ENCODE results near the gene HNRNPA2B1.

The HNRNPA2B1 gene

DNA sequence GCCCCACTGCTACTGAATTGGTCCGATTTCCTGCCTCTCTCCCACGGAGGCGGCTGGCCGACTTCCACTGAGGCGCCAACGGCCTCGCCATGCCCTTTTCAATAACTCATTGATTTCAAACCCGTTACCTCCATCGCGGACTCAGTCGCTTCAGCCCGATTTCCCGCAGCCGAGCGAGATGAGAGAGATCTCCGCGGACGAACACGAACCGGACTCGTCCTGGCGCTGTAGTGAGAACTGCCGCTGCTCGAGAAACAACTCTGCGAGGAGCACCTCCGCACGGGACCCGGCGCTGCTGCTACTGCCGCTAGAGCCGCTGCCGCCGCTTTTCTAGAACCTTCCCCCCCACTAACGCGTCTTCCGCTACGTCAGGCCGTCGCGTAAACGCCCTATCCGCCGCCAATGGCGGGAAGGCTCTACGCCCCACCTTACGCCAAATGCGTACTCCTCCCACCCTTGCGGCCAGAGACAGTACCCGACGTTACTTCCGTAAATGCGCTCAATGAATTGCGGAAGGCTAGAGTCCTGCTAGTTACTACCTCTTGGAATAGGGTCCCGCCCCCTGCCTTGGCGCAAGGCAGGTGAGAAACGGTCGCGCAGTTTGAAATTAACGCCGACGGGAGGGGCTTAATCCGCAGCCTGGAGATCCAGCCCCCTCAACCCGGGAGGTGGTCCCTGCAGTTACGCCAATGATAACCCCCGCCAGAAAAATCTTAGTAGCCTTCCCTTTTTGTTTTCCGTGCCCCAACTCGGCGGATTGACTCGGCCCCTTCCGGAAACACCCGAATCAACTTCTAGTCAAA is at the start of gene HNRNPA2B1:
Gene HNRNPA2B1, minus strand, starts transcription at position 303 of the 803 bp plus-strand sequence. Its CDS starts 169 bp downstream, at position 134.
- peak; percentile 99 for DNase-seq (ENCODE audit: low spot score)

DNA sequence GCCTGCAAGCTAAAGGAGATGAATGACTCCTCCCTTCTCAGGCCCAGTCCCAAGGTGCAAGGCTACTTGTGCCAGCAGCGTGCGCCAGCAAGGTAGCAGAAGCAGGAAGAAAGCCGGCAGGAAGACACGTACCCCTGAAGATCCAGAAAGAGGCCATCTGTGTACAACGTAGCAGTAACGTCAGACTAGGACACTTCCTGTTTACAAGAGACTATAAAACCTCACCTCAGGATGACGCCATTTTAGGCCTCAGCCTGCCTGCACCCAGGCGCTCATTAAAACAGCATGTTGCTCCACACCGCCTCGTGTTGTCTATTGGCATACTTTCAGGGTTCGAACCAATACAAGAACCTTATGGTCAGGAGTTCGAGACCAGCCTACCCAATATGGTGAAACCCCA is 49.7 kb upstream of the HNRNPA2B1 start:
- DNase-seq (ENCODE audit: low spot score): no peak

DNA sequence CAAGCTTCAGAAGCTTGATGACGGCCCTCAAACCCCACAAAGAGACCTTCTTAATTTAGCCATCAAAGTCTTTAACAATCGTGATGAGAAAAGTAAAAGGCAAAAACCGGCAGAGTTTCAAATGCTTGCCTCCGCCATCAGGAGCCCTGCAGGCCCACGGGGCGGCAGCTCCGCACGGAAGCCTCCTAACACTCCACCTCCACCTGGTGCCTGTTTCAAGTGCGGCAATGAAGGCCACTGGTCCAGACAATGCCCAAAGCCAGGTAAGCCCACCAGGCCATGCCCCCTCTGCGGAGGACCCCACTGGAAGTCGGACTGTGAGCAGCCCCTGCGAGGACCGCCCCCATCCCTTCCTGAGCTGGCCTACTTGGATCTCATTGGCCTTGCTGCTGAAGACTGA is 44.6 kb upstream of the HNRNPA2B1 start:
- DNase-seq (ENCODE audit: low spot score): no peak

DNA sequence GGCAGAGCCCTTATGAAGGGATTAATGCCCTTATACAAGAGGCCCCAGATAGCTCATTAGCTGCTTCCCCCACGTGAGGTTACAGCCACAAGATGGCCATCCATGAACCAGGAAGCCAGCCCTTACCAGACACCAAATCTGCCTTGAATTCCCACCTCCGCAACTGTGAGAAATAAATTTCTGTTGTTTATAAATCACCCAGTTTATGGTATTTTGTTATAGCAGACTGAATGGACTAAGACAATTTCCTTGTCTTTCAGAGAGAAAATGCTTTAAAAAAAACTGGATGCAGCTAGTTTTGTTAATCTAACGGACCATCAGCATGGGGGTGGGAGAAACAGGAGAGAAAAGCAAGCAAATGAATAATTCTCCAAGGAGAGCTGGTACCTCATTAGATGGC is 37.5 kb upstream of the HNRNPA2B1 start:
- DNase-seq (ENCODE audit: low spot score): no peak

DNA sequence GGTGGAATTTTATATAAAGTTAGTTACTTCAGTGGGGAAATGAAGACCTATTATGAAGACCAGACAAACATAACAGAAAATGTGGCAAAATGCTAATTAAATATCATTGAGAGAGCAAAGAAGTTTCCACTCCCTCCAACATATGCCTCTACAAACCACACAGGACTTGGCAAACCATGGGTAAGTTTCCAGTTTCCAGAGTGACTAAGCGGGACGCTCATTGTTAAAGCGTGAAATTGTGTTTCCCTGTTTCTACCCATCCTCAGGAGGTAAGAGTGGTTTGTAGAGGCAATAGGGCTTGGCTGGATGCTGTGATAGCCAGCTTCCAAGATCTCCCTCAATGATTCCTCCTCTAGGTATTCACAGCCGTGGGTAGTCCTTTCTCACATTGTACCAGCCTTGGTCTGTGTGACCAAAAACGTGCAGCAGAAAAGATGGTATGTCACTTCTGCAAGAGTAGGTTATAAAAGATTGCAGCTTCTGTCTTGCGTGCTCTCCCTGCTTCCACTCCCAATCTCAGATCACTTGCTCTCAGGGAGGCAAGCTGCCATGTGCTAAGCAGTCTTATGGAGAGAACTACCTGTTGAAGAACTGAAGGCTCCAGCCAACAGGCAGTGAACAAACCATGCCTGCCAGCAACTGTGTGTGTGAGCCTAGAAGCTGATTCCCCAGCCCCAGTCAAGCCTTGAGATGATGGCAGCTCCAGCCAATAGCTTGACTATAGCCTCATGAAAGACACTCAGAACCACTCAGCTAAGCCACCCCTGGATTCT is 36.7 kb upstream of the HNRNPA2B1 start:
- DNase-seq (ENCODE audit: low spot score): no peak

DNA sequence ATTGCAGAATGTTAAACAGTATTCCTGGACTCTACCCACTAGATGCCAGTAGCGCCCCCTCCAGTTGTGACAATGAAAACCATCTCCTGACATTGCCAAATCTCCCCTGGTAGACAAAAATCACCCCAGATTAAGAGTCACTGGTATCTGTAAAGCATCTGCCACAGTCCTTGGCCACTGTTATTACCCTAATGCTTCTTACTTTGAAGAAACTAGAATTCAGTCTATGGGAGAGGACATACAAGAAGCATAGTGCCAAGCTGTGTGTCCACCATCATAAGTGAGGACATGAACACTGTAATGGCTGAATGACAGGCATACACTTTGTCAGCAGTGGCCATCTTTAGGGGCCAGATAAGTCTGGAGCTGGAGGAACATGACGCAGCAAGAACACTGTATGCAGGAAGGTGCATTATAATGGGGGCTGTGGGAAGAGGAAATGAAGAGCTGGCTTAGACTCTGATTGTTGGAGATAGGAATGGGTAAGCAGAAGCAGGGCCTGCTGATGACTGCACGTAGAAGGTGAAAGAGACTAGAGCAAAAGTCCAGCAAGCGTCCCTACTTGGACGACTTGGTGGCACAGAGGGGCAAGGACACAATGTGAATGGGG is 33.5 kb upstream of the HNRNPA2B1 start:
- DNase-seq (ENCODE audit: low spot score): no peak

DNA sequence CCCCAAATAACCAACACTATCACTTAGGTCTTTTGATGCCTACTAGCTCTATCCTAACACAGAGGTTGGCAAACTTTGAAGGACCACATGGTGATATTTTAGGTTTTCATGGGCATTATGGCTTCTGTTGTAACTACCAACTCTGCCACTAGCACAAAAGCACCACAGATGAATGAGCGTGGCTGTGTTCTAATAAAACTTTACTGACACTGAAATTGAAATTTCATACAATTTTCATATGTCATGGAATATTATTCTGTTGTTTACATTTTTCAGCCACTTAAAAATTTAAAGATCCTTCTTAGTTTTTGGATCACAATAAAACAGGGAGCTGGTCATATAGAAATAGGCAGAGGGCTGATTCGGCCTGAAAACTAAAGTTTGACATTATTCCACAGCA is 27.4 kb upstream of the HNRNPA2B1 start:
- no peak for DNase-seq (ENCODE audit: low spot score)

DNA sequence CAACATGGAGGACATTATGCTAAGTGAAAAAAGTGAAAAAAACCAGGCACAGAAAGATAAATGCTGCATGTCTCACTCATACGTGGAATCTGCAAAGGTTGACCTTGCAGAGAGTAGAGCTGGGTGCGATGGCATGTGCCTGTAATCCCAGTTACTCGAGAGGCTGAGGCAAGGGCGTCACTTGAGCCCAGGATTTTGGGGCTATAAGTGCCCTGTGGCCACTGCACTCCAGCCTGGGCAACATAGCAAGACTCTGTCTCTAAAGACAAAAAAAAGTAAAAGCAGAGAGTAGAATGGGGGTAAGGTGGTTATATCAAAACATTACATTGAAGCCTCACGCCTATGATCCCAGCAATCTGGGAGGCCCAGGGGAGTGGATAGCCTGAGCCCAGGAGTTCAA is 23.8 kb upstream of the HNRNPA2B1 start:
- DNase-seq (ENCODE audit: low spot score): no peak

DNA sequence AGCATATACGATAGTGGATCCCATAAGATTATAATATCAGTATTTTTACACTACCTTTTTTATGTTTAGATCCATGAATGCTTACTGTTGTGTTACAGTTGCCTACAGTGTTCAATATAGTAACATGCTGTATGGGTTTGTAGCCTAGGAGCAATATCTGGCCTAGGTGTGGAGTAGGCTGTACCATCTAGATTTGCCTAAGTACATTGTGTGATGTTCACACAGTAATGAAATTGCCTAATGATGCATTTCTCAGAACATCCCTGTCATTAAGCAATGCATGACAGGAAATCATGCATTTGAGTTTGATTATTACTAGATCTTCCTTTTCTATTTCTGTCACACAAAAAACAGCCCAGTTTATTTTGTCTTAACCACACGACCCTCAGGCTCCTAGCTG is 15.5 kb upstream of the HNRNPA2B1 start:
- DNase-seq (ENCODE audit: low spot score): no peak

DNA sequence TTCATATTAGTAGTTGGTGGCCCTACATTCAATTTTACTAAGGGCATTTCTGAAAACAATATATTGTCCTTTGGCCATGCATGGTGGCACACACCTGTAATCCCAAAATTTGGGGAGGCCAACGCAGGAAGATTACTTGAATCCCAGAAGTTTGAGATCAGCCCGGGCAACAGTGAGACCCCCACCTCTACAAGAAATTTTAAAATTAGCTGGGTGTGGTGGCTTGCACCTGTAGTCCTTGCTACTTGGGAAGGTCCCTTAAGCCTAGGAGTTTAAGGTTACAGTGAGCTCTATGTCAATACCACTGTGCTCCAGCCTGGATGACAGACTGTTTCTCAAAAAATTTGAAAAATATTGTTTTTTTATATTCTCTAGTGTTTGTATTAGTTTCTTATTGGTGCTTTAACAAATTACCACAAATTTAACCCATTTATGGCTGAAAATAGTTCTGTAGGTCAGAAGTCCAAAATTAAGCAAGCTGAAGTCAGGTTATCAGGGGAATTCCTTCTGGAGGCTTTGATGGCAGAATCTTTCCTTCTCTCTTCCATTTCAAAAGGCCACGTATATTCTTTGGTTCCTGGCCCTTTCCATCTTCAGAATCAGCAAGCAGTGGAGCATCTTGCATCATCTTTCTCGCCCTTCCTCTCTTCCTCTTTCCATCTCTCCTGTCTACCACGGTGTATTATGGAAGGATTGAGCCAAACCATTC is 13.4 kb upstream of the HNRNPA2B1 start:
- DNase-seq (ENCODE audit: low spot score): no peak

DNA sequence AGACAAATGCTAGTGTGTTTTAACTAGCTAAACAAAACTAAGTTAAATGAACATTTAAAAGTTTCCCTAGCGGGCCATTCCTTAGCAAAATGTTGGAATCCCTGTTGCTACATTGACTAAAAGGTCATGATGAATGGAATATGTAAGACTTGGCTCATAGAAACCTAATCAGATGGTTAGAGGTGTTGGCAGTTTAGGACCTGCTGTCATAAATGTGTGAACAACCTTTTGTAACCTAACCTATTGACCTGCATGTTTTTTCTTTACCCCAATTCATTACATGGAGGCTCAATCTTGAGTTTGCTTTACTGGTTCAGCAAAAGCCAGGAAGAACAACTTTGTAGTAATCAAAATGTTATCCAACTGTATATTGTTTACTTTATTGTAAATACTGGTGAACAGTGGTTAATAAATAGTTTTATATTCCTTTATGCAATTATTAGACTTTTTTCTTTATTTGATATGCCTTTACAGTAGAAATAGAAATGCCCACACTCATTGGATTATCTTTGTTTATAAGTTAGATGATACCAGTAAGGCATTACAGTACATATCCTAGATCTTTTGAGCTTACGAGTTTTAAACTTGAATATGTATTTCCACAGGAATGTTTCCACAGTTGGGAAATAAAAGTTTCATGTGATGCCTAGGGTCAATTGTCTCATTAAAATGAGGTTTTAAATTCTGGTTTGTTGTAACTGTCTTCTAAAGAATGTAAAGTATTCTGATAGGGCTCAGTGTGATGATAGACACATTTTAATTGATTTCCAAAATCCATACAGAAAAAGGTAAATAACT is 12.6 kb upstream of the HNRNPA2B1 start:
- no peak for DNase-seq (ENCODE audit: low spot score)

DNA sequence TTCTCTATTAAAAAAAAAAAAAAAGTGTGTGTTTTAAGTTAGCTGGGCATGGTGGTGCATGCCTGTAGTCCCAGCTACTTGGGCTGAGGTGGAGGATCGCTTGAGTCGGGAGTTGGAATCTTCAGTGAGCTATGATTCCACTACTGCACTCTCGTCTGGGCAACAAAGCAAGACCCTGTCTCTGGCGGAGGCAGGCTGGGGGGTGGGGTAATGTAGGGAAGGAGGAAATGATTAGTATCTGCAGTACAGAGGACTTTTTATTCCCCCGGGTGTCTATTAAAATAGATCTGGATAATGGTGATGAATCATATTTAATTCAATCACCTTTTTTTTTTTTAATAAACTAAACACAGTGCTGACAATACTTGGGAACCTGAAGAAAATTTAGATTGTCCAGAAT is 7.5 kb upstream of the HNRNPA2B1 start:
- DNase-seq (ENCODE audit: low spot score): no peak

DNA sequence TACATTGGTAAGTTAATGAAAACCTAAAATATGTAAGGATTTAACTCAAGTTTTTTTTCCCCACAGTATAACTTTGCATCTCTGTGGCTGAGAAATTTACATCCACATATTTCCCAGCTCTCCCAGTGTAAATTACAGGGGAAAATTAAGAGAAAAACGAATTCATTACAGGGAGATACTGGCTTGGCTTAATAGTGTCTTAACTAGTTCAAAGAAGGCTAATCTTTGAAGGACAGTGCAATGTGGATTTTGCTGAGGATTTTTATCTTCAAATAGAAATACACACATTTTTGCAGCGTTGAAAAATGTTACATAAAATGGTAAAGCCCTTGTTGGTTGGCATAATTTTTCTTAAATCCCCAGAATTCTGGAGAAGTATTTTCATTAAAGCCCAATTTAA is 2.5 kb upstream of the HNRNPA2B1 start:
- no peak for DNase-seq (ENCODE audit: low spot score)

DNA sequence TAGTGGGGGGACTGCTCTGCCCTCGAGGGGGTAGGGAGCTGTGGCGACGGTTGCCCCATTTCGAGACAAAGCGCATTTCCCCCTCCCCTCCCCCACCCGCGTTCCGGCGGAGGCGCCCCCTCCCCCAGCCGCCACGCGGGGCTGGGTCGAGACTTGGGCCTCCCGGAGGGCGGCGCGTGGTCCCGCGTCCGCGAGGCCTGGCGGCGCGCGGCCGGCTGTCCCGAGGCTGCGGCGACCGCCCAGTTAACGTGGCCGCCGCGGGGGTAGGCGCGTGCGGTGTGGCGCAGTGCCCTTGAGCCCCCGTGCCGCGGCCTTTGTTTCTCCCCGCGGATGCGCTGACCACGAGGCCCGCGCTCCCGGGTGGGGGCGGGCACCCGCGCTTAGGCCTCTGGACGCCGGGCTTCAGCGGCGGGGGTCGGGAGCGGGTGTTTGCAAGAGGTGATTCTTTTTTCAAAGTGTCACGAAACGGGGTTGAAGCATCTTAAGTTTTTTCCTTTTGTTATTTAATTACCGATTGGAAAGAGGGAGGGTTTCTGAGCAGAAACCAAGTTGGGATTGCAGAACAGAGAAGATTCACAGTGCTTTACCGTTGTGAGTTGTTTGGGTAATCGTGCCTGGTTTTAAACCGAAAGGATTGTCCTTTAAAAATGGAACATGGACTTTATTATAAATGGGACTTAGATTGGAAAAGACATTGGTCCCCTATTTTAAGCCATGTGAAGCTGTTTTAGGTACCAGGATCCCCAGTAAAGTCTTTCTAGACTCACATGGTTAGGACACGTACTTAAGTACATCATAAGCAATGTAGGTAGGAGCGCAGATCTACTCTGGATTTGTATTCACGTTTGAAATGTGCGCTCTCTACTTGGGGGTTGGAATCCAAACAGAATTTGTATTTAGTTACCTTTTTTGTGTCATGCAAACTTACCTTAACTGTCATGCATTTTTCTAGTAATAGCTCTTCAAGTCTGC is 1.8 kb upstream of the HNRNPA2B1 start:
- peak; percentile 64 for DNase-seq (ENCODE audit: low spot score)

DNA sequence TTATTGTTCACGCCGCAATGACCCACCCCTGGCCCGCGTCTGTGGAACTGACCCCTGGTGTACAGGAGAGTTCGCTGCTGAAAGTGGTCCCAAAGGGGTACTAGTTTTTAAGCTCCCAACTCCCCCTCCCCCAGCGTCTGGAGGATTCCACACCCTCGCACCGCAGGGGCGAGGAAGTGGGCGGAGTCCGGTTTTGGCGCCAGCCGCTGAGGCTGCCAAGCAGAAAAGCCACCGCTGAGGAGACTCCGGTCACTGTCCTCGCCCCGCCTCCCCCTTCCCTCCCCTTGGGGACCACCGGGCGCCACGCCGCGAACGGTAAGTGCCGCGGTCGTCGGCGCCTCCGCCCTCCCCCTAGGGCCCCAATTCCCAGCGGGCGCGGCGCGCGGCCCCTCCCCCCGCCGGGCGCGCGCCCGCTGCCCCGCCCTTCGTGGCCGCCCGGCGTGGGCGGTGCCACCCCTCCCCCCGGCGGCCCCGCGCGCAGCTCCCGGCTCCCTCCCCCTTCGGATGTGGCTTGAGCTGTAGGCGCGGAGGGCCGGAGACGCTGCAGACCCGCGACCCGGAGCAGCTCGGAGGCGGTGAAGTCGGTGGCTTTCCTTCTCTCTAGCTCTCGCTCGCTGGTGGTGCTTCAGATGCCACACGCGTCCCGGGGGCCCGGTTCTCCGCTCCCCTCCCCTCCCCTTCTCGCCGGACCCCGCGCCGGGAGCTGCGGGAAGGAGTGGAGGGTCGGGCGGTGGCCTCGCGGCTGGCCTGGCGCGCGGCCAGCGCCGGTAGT is 887 bp upstream of the HNRNPA2B1 start, which contains the start of gene CBX3:
Gene CBX3, plus strand, starts transcription at position 499 of the 772 bp plus-strand sequence. CDS start 1,254 bp downstream, outside the sequence.
- peak; percentile 85 for DNase-seq (ENCODE audit: low spot score)

DNA sequence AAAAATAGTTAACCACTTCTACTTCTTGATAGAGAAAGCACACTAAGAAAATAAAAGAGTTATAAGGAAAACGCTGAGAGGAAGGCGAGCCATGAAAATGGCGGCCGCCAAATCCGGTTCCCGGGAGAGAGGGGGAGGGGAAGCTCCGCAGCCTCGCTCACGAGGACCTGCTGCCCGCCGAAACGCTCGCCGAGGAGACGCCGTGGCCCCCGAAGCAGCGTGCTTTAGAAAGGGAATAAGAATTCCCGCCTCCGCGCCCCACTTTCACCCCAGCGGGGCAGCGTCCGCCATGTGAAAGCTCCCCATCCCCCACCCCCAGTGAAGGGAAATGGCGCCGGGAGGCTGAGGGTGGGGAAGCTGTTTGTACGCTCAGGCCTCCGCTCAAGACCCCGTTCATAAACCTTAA is 505 bp downstream of the HNRNPA2B1 start:
- peak; percentile 70 for DNase-seq (ENCODE audit: low spot score)

DNA sequence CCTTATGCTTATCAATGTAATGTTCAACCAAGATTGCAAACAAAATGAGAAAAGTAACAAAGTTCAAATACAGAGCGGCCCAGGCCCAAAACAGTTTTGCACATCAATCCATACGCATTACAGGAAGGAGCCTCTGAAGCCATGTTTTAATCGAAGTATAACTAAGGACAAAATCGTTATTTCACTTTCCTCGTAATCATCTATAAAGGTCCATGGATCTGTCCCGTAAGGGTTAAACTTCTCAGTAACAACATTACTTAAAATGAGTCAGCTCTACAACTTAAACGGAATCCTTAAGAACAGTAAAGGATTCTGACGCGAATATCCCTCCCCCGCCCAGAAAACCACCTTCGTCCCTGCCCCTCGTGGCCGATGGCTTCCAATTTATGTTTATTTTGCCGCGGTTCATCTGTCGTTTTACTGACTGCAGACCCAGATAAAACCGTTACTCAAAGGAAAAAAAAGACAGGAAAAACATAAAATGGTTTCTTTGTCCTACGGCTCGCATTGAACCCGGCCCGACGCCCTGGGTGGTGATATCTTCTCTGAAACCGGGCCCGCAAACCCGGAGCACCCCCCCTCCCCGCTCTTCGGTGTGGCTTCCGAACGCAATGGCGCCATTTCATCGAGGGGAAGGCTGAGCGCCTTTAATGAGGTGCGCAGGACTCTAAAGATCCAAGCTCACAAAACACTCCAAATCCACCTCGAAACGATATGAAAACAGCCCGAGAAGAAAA is 1.1 kb downstream of the HNRNPA2B1 start:
- peak; percentile 86 for DNase-seq (ENCODE audit: low spot score)

DNA sequence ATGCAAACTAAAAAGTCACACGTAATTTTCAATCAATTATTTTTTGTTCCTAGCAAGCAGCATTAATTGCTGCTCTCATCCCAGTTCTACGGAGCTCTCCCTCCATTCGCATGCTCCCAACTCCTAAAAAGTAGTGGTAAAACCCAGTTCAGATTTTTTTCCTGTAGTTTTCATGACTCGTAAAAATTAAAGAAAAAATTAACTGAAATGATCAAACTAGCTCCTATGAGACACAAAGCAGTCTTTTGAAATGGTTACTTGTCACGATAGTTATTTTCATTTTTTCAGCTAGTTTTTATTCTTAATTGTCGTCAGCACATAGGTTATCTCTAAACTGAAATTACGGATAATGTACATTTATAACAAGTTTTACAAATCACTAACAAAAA is 1.8 kb downstream of the HNRNPA2B1 start:
- DNase-seq (ENCODE audit: low spot score): no peak

Data from pons (tissue), 1 donor.